Tibial nerve (tissue), 4 donors: Measurements from ENCODE around the gene RPS28.
"Not testable (repeated sequence)": the region's sequence is repeated elsewhere in the genome, so short reads cannot be mapped to it uniquely, and the experiment has no call there.

Source experiments
- CTCF ChIP-seq, 5 experiments: fragments of 200-600 bp in 3 of 5; fragments of 450-650 bp in 2 of 5; sonication (generic) in 3 of 5; IDR thresholded peaks; one replicate each; pipeline ENCODE4 v1.5.1; 2016 to 2019; ENCODE audit warnings: antibody characterized with exemption in 5 of 5, mild to moderate bottlenecking in 3 of 5, moderate library complexity in 2 of 5
- EP300 ChIP-seq, 2 donors: sonication (generic); formaldehyde crosslinking; IDR thresholded peaks; one replicate each; pipeline ENCODE4 v1.6.1; 2017; ENCODE audit warnings: antibody characterized with exemption in 2 of 2, mild to moderate bottlenecking in 1 of 2

- not testable (repeated sequence) for TF ChIP-seq CTCF, EP300 (IDR thresholded peaks at IDR 0.05)
These were observed 31.5 kb downstream of the RPS28 start for GRCh38 chr19:8352845-8353244.
